GM18867 (cell line): ENCODE results near the gene ZBTB20.

Experiments
- ATAC-seq: cut with Tn5 transposase; IDR thresholded peaks from one replicate; pipeline ENCODE4 v1.9.1; 2021; ENCODE audit warnings: mild to moderate bottlenecking, moderate library complexity; ENCODE audit not compliant: unreplicated experiment

The ZBTB20 gene

DNA sequence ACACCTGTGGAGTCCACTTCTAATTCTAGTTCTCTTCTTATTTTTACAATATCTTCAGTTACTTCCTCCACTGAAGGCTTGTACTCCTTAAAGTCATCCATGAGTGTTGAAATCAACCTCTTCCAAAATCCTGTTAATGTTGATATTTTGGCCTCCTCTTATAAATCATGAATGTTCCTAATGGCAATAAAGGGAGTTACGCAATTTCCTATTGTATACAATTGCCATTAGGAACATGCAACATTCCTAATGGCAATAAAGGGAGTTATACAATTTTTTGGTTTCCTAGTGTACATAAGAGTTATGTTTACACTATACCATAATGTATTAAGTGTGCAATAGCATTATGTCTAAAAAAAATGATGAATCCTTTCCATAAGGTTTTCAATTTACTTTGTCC lies 862.4 kb downstream of the ZBTB20 start:
- no peak for ATAC-seq
